ENCODE data around the gene CDK6.

- TF ChIP-seq CTCF (IDR thresholded peaks at IDR 0.05; ENCODE audit: low read depth, low read length) (no peak), POLR2A (IDR thresholded peaks at IDR 0.05; ENCODE audit: extremely low read depth, insufficient read length) (no peak)
Observed at GRCh38 chr7:92656121-92656520, 180.3 kb downstream of the CDK6 start.

Measured in NB4 (cell line).